K562 (cell line): Measurements from ENCODE around the gene NDUFV3. TPM values are rescaled to one million over a fixed set of nuclear protein-coding genes. Genes with fewer than 3 reads are reported as not detected.

Experiments used
- ATAC-seq: fragments of 200-7000 bp; cut with Tn5 transposase; 3 replicates; pipeline ENCODE4 v1.9.1; 2020; ENCODE audit warnings: moderate library complexity
- BruUV-seq: library from RNA; stranded (reverse); fragments of 400-500 nt; replicated peaks from 2 replicates; lab custom pipeline; 2021; lab: Mats Ljungman, UMichigan
- CTCF ChIA-PET: fragments of 300-600 bp; formaldehyde crosslinking; extraction: SDS; loops from one replicate; lab custom pipeline; 2021; ENCODE audit warnings: low intra/inter-chr PET ratio; lab: Yijun Ruan, JAX
- POLR2A ChIA-PET: fragments of 300-600, 350-650 bp; sonication (Branson Sonifier 250); formaldehyde crosslinking; extraction: SDS; loops from one replicate; lab custom pipeline; 2021; ENCODE audit warnings: antibody characterized with exemption, inconsistent platforms; lab: Yijun Ruan, JAX
- DNase-seq, 4 experiments: peaks; one replicate each; pipeline versions ENCODE4 v3.0.0 to v3.0.0-alpha.2; 2011 to 2018; ENCODE audit warnings: low spot score in 3 of 4, mixed read lengths in 3 of 4; ENCODE audit errors: extremely low read depth in 1 of 4
- FAIRE-seq: peaks from 2 replicates; lab custom pipeline; 2011; peaks lifted over from hg19 to GRCh38; lab: Jason Lieb, UNC
- H2AFZ ChIP-seq: 2 replicates; pipeline ENCODE4 v1.6.0; 2011; ENCODE audit warnings: low read depth, low read length, control low read depth, inconsistent platforms
- H3K27ac ChIP-seq: fragments of 200-600 bp; 3 replicates; pipeline ENCODE4 v1.8.0; 2011; ENCODE audit warnings: low read depth, mild to moderate bottlenecking, control low read depth, inconsistent platforms, low read length, moderate library complexity, mixed read lengths; ENCODE audit errors: extremely low read depth
- H3K27me3 ChIP-seq, 2 experiments: fragments of 300-600 bp in 1 of 2; 2 replicates in 1 of 2; 3 replicates in 1 of 2; pipeline versions ENCODE4 v1.6.0 to v1.8.0; 2011; ENCODE audit warnings: inconsistent platforms in 2 of 2, low read length in 2 of 2, mild to moderate bottlenecking in 1 of 2, mixed read lengths in 1 of 2, moderate library complexity in 1 of 2; ENCODE audit not compliant: control insufficient read depth in 2 of 2, insufficient read depth in 2 of 2
- H3K36me3 ChIP-seq: fragments of 300-600 bp; 3 replicates; pipeline ENCODE4 v1.8.0; 2011; ENCODE audit warnings: mild to moderate bottlenecking, low read length, inconsistent platforms; ENCODE audit not compliant: control insufficient read depth, insufficient read depth
- H3K4me1 ChIP-seq, 2 experiments: fragments of 200-600 bp in 1 of 2; replicated peaks in 1 of 2; 2 replicates in 1 of 2; 3 replicates in 1 of 2; pipeline versions ENCODE4 v1.5.1 to v1.8.0; 2011; ENCODE audit warnings: inconsistent platforms in 2 of 2, low read length in 2 of 2, mild to moderate bottlenecking in 1 of 2, mixed read lengths in 1 of 2, moderate library complexity in 1 of 2; ENCODE audit not compliant: control insufficient read depth in 2 of 2, insufficient read depth in 2 of 2
- H3K4me2 ChIP-seq: 2 replicates; pipeline ENCODE4 v1.6.1; 2011; ENCODE audit warnings: low read length, control low read depth, inconsistent platforms, mixed read lengths; ENCODE audit not compliant: insufficient read depth
- H3K4me3 ChIP-seq: fragments of 200-600 bp; sonication (generic), shearing (Covaris generic); 2 replicates; pipeline ENCODE4 v1.5.1; 2016; ENCODE audit warnings: control low read depth, inconsistent platforms
- H3K79me2 ChIP-seq: fragments of 200-600 bp; 3 replicates; pipeline ENCODE4 v1.8.0; 2011; ENCODE audit warnings: low read length, inconsistent platforms; ENCODE audit not compliant: control insufficient read depth, insufficient read depth
- H3K9ac ChIP-seq, 2 experiments: 2 replicates each; pipeline versions ENCODE4 v1.6.0 to v1.6.1; 2011; ENCODE audit warnings: low read depth in 2 of 2, low read length in 2 of 2, control low read depth in 1 of 2, inconsistent platforms in 1 of 2, mild to moderate bottlenecking in 1 of 2, mixed read lengths in 1 of 2; ENCODE audit not compliant: insufficient read depth in 1 of 2
- H3K9me1 ChIP-seq: one replicate; pipeline ENCODE4 v1.6.0; 2011; ENCODE audit warnings: inconsistent platforms, mild to moderate bottlenecking, low read length, moderate library complexity; ENCODE audit not compliant: control insufficient read depth, insufficient read depth
- H3K9me3 ChIP-seq: replicated peaks from 2 replicates; pipeline ENCODE4 v1.5.1; 2011; ENCODE audit warnings: low read depth, low read length, inconsistent platforms; ENCODE audit not compliant: control insufficient read depth, insufficient read depth
- H4K20me1 ChIP-seq: replicated peaks from 2 replicates; pipeline ENCODE4 v1.6.1; 2011; ENCODE audit warnings: low read length, inconsistent platforms, mixed read lengths; ENCODE audit not compliant: control insufficient read depth, insufficient read depth
- BCLAF1 ChIP-seq, 2 experiments: fragments of 450-650 bp in 1 of 2; IDR thresholded peaks; 2 replicates each; pipeline ENCODE4 v1.6.1; 2011 to 2017; ENCODE audit warnings: low read depth in 2 of 2, antibody characterized with exemption in 1 of 2, borderline replicate concordance in 1 of 2, low read length in 1 of 2, mild to moderate bottlenecking in 1 of 2, mixed read lengths in 1 of 2; ENCODE audit not compliant: control insufficient read depth in 1 of 2
- HDAC2 ChIP-seq: fragments of 450-650 bp; IDR thresholded peaks from 2 replicates; pipeline ENCODE4 v1.6.1; 2016; ENCODE audit warnings: mild to moderate bottlenecking
- HMGXB4 ChIP-seq: sonication (generic); formaldehyde crosslinking; IDR thresholded peaks from 2 replicates; pipeline ENCODE4 v1.8.1; 2023; ENCODE audit warnings: mild to moderate bottlenecking, missing genetic modification reagents
- NR2F6 ChIP-seq: fragments of 450-650 bp; formaldehyde crosslinking; IDR thresholded peaks from 2 replicates; pipeline ENCODE4 v1.4.0; 2020; ENCODE audit warnings: mild to moderate bottlenecking
- PTBP1 ChIP-seq: fragments of 200-400 bp; formaldehyde crosslinking; IDR thresholded peaks from 2 replicates; pipeline ENCODE4 v1.6.1; 2017; ENCODE audit warnings: low read depth, low read length
- PURB ChIP-seq: sonication (generic); formaldehyde crosslinking; IDR thresholded peaks from 2 replicates; pipeline ENCODE4 v1.9.0; 2021; ENCODE audit warnings: low read depth, mild to moderate bottlenecking, missing genetic modification reagents
- ZBTB34 ChIP-seq: fragments of 250-450 bp; sonication (Bioruptor Pico); IDR thresholded peaks from 2 replicates; pipeline ENCODE4 v1.8.0; 2021; ENCODE audit warnings: mild to moderate bottlenecking, moderate library complexity
- ZBTB5 ChIP-seq: fragments of 450-650 bp; IDR thresholded peaks from 2 replicates; pipeline ENCODE4 v1.6.1; 2017; ENCODE audit warnings: antibody characterized with exemption
- ZNF778 ChIP-seq: fragments of 450-650 bp; formaldehyde crosslinking; IDR thresholded peaks from 2 replicates; pipeline ENCODE4 v1.4.0; 2020; ENCODE audit warnings: mild to moderate bottlenecking, moderate library complexity
- WGBS: fragments of 100-300 bp; shearing (Covaris generic); methylation state at CpG from one replicate; pipeline ENCODE4 v1.1.6; 2016; ENCODE audit warnings: low coverage, mixed read lengths; ENCODE audit not compliant: insufficient coverage; ENCODE audit errors: missing lambda C conversion rate; 5-methylcytosine and 5-hydroxymethylcytosine counted together
- in situ Hi-C: fragments of 300-500 bp; cut with MboI; formaldehyde crosslinking; loops from 4 replicates; pipeline ENCODE4 v1.15.0; 2018; ENCODE audit warnings: inconsistent platforms, mixed read lengths
- intact Hi-C: fragments of 100-400 bp; cut with micrococcal nuclease; formaldehyde crosslinking; loops from 2 replicates; pipeline ENCODE4 v1.14.2; 2022
- polyA plus RNA-seq, 8 experiments: library from polyadenylated mRNA; depleted of rRNA in 4 of 8; stranded (reverse) in 5 of 8; unstranded in 3 of 8; fragments of >200 nt; fragmentation: Nextera tagmentation in 2 of 8; fragmentation: Illumina TruSeq in 1 of 8; extraction: Ambion mirVana in 2 of 8; extraction: Trizol in 1 of 8; gene quantifications; 2 replicates each; pipeline versions ENCODE4 v1.2.1 to v1.2.3, GENCODE V29; 2011 to 2014; ENCODE audit warnings: inconsistent platforms in 1 of 8, missing spikeins in 1 of 8
- total RNA-seq, 7 experiments: library from RNA; depleted of rRNA in 6 of 7; stranded (reverse); fragments of >200 nt in 6 of 7; fragmentation: Illumina TruSeq in 2 of 7; extraction: Trizol in 2 of 7; gene quantifications; 2 replicates each; pipeline versions ENCODE4 v1.2.1 to v1.2.3, GENCODE V29; 2011 to 2021; ENCODE audit warnings: low replicate concordance in 1 of 7
- TF ChIP-seq, protein P1 (sequence below): fragments of 450-650 bp; IDR thresholded peaks from 2 replicates; pipeline ENCODE4 v1.6.1; 2016; ENCODE audit warnings: borderline replicate concordance

Gene NDUFV3
- total and polyA plus RNA-seq, 9 of the 15 experiments (the other 6 are each of a cell fraction or from before 2014, with no cell fraction given), result 19.1 to 87.8 (median 74.3) TPM

DNA sequence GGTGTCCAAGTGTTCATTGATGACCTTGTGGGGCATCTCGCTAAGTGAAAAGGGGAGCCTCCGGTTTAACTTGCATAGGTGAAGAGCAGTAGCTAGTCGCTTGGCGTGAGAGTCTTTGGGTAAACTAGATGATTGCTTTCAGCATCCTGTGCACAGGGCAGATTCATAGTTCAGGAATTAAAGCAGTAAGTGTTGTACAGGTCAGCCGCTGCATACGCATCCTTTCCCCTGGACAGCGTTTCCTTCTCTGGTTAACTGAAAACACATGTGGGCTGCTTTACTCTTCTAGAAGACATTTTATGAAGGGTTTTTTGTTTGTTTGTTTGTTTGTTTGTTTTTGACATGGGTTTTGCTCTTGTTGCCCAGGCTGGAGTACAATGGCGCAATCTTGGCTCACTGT, 12.1 kb downstream of the NDUFV3 start:
- ATAC-seq (no peak), DNase-seq (no peak), FAIRE-seq (no peak)
- BruUV-seq, result no TSS peak
- Histone ChIP-seq H3K27ac (no peak overlapping the region), H3K4me3 (no peak overlapping the region), H3K27me3 (no peaks in the 10 kb centered on the region), H3K4me2 (no peak overlapping the region), H3K36me3 (peaks cover 95% of the 10 kb centered on the region), H3K9ac (no peak overlapping the region), H4K20me1 (no peaks in the 10 kb centered on the region), H3K4me1 (peaks cover 0 to 4% of the 10 kb centered on the region in 2 experiments; a peak in 1 of 5 replicates), H3K9me1 (peaks cover 4% of the 10 kb centered on the region), H3K79me2 (peaks cover 21% of the 10 kb centered on the region; the same call in 2 of the 3 replicates), H3K9me3 (no peaks in the 10 kb centered on the region), H2AFZ (no peak overlapping the region)
- intact Hi-C loops, result no loop called here
- ChIA-PET CTCF (no interaction called here), POLR2A (no interaction called here)
- WGBS, result 96% methylated on average over 8 of the region's 8 CpGs
- in situ Hi-C loops, result loop anchor here (25.0 kb wide), 1 partner anchor 207 kb away; the partner anchor contains the start of gene U2AF1
- TF ChIP-seq, protein P1, sequence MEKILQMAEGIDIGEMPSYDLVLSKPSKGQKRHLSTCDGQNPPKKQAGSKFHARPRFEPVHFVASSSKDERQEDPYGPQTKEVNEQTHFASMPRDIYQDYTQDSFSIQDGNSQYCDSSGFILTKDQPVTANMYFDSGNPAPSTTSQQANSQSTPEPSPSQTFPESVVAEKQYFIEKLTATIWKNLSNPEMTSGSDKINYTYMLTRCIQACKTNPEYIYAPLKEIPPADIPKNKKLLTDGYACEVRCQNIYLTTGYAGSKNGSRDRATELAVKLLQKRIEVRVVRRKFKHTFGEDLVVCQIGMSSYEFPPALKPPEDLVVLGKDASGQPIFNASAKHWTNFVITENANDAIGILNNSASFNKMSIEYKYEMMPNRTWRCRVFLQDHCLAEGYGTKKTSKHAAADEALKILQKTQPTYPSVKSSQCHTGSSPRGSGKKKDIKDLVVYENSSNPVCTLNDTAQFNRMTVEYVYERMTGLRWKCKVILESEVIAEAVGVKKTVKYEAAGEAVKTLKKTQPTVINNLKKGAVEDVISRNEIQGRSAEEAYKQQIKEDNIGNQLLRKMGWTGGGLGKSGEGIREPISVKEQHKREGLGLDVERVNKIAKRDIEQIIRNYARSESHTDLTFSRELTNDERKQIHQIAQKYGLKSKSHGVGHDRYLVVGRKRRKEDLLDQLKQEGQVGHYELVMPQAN, result no peak
- TF ChIP-seq ZBTB34 (CRISPR knock-in tag), result no peak
- TF ChIP-seq HDAC2, result no peak
- no peak for TF ChIP-seq PTBP1
- no peak for TF ChIP-seq HMGXB4 (CRISPR knock-in tag)
- no peak for TF ChIP-seq BCLAF1 (IDR thresholded peaks at IDR 0.05; ENCODE audit: borderline replicate concordance in 1 of 2, control insufficient read depth in 1 of 2, low read depth in 2 of 2, low read length in 1 of 2)
- no peak for TF ChIP-seq NR2F6
- no peak for TF ChIP-seq ZBTB5
- no peak for TF ChIP-seq ZNF778 (CRISPR knock-in tag)
- no peak for TF ChIP-seq PURB (CRISPR knock-in tag)
